HL-60 (cell line): ENCODE results near the gene ALDH1L2.

Experiments
- CTCF ChIP-seq: IDR thresholded peaks from one replicate; pipeline ENCODE4 v1.5.1; 2011; ENCODE audit warnings: low read length, control low read depth, inconsistent platforms; ENCODE audit not compliant: insufficient read depth
- POLR2AphosphoS5 ChIP-seq: IDR thresholded peaks from 2 replicates; pipeline ENCODE4 v1.6.1; 2012; ENCODE audit warnings: low read depth

GRCh38 chr12:105104762-105105161, 20.5 kb upstream of the ALDH1L2 start:
- TF ChIP-seq CTCF (no peak), POLR2AphosphoS5 (no peak)
